ENCODE measurements around the gene RAD23B. TPM values are rescaled to one million over a fixed set of nuclear protein-coding genes. Genes with fewer than 3 reads are reported as not detected.

RAD23B gene
- total RNA-seq: 65.9 and 67.4 TPM in 2 replicates

GRCh38 chr9:107282759-107283622, at the start of gene RAD23B:
Gene RAD23B, plus strand, starts transcription at chr9:107283279. Its CDS starts 351 bp downstream, at chr9:107283630.

Other genes with a start within 250 kb of the RAD23B start
- 2.2 and 2.6 TPM in 2 replicates for gene KLF4, start 206.5 kb downstream of the RAD23B start, total RNA-seq